ENCODE results near the gene LCNL1.

The LCNL1 gene

GRCh38 chr9:137013571-137013940 is 30.8 kb downstream of the LCNL1 start:
- no peak for DNase-seq (ENCODE audit: low read depth)

GRCh38 chr9:137014166-137014565 is 31.4 kb downstream of the LCNL1 start:
- no peak for TF ChIP-seq CTCF (IDR thresholded peaks at IDR 0.05; ENCODE audit: control insufficient read depth, extremely low read depth, insufficient read depth)
- no peak for DNase-seq (ENCODE audit: low read depth)
- no peak overlapping the region for H3K4me3 ChIP-seq (ENCODE audit: low read depth, low read length)

More at GRCh38 chr9:137013571-137013940, 30.8 kb downstream of the LCNL1 start:
- no peak for TF ChIP-seq CTCF (IDR thresholded peaks at IDR 0.05; ENCODE audit: control insufficient read depth, extremely low read depth, insufficient read depth)
- H3K4me3 ChIP-seq (ENCODE audit: low read depth, low read length) = no peak overlapping the region

GRCh38 chr9:137014776-137015539 is 32.2 kb downstream of the LCNL1 start:
- DNase-seq (ENCODE audit: low read depth) = no peak
- H3K4me3 ChIP-seq (ENCODE audit: low read depth, low read length) = no peak overlapping the region
- TF ChIP-seq CTCF (IDR thresholded peaks at IDR 0.05; ENCODE audit: control insufficient read depth, extremely low read depth, insufficient read depth) = no peak

GRCh38 chr9:137015540-137015930 is 32.7 kb downstream of the LCNL1 start:
- H3K4me3 ChIP-seq (ENCODE audit: low read depth, low read length) = no peak overlapping the region
- no peak for DNase-seq (ENCODE audit: low read depth)
- no peak for TF ChIP-seq CTCF (IDR thresholded peaks at IDR 0.05; ENCODE audit: control insufficient read depth, extremely low read depth, insufficient read depth)

- no peak for TF ChIP-seq CTCF (IDR thresholded peaks at IDR 0.05; ENCODE audit: control insufficient read depth, extremely low read depth, insufficient read depth)
- no peak overlapping the region for H3K4me3 ChIP-seq (ENCODE audit: low read depth, low read length)
- DNase-seq (ENCODE audit: low read depth) = no peak
Observed at GRCh38 chr9:137015976-137016375, 33.2 kb downstream of the LCNL1 start.

GRCh38 chr9:137016436-137016835 is 33.6 kb downstream of the LCNL1 start:
- no peak for TF ChIP-seq CTCF (IDR thresholded peaks at IDR 0.05; ENCODE audit: control insufficient read depth, extremely low read depth, insufficient read depth)
- no peak overlapping the region for H3K4me3 ChIP-seq (ENCODE audit: low read depth, low read length)
- no peak for DNase-seq (ENCODE audit: low read depth)

- TF ChIP-seq CTCF (IDR thresholded peaks at IDR 0.05; ENCODE audit: control insufficient read depth, extremely low read depth, insufficient read depth) = no peak
- no peak for DNase-seq (ENCODE audit: low read depth)
- H3K4me3 ChIP-seq (ENCODE audit: low read depth, low read length) = no peak overlapping the region
Observed at GRCh38 chr9:137017071-137017470, 34.3 kb downstream of the LCNL1 start.

Measured in LNCaP clone FGC (cell line).